ENCODE measurements around the gene TCF15. TPM values are rescaled to one million over a fixed set of nuclear protein-coding genes. Genes with fewer than 3 reads are reported as not detected.
A peak's percentile ranks its signal among the peaks of the same experiment; 100 is the strongest.

TCF15 gene
- total and polyA plus RNA-seq, 2 of the 13 experiments (the other 11 are each of a cell fraction or from before 2014, with no cell fraction given): not detected

GRCh38 chr20:652615-653109, 42.6 kb upstream of the TCF15 start (continued):
- TF ChIP-seq HNRNPUL1 (IDR thresholded peaks at IDR 0.05; ENCODE audit: low read depth, low read length) (no peak), ZNF556 (CRISPR knock-in tag; IDR thresholded peaks at IDR 0.05; ENCODE audit: borderline replicate concordance) (no peak), HMG20B (CRISPR knock-in tag; conservative IDR thresholded peaks at IDR 0.05) (no peak), ARNTL (CRISPR knock-in tag; IDR thresholded peaks at IDR 0.05) (no peak; the same call in 1 of the 2 replicates), ZNF367 (CRISPR knock-in tag; IDR thresholded peaks at IDR 0.05; ENCODE audit: borderline replicate concordance) (no peak), ZNF572 (CRISPR knock-in tag; IDR thresholded peaks at IDR 0.05) (0 out of 2 replicates have a peak, but pooled peaks have one; percentile 53), ZFAT (CRISPR knock-in tag; conservative IDR thresholded peaks at IDR 0.05) (no peak; the same call in 1 of the 2 replicates), ZNF775 (CRISPR knock-in tag; IDR thresholded peaks at IDR 0.05; ENCODE audit: borderline replicate concordance) (no peak), SP1 (IDR thresholded peaks at IDR 0.05) (no peak), SP1 (CRISPR knock-in tag; IDR thresholded peaks at IDR 0.05) (no peak), AHDC1 (CRISPR knock-in tag; IDR thresholded peaks at IDR 0.05; ENCODE audit: borderline replicate concordance) (no peak), ZSCAN21 (CRISPR knock-in tag; IDR thresholded peaks at IDR 0.05; ENCODE audit: borderline replicate concordance) (peak; percentile 83; the same call in 1 of the 2 replicates), IKZF5 (CRISPR knock-in tag; IDR thresholded peaks at IDR 0.05) (no peak), ZNF660 (CRISPR knock-in tag; IDR thresholded peaks at IDR 0.05; ENCODE audit: borderline replicate concordance, low read depth) (no peak), ATF7-NPFF (CRISPR knock-in tag; IDR thresholded peaks at IDR 0.05; ENCODE audit: low read depth) (no peak), ZNF883 (CRISPR knock-in tag; IDR thresholded peaks at IDR 0.05; ENCODE audit: not compliant biosample characterization) (no peak), TEF (CRISPR knock-in tag; IDR thresholded peaks at IDR 0.05) (no peak), KDM6A (CRISPR knock-in tag; IDR thresholded peaks at IDR 0.05; ENCODE audit: low read depth) (no peak), PHB2 (IDR thresholded peaks at IDR 0.05; ENCODE audit: partially characterized antibody) (no peak), NFE2 (CRISPR knock-in tag; IDR thresholded peaks at IDR 0.05) (no peak), CREM (IDR thresholded peaks at IDR 0.05) (no peak), CREM (CRISPR knock-in tag; IDR thresholded peaks at IDR 0.05) (no peak), ZNF329 (CRISPR knock-in tag; IDR thresholded peaks at IDR 0.05; ENCODE audit: low read depth) (no peak)

Measured in HepG2 (cell line).